ENCODE measurements around the gene ACYP1. TPM values are rescaled to one million over a fixed set of nuclear protein-coding genes. Genes with fewer than 3 reads are reported as not detected.

Gene ACYP1
- total and polyA plus RNA-seq, 2 experiments from 2014 or later = 7.1 to 19.5 TPM

- H3K27ac ChIP-seq = no peak overlapping the region
- no peak for DNase-seq (ENCODE audit: low spot score)
- 100% methylated on average over 3 of the region's 3 CpGs for WGBS (ENCODE audit: low lambda C conversion rate, missing lambda C conversion rate)
- no peaks in the 10 kb centered on the region for H4K20me1 ChIP-seq (ENCODE audit: insufficient read depth, poor library complexity, severe bottlenecking)
- no peaks in the 10 kb centered on the region for H3K27me3 ChIP-seq
- H3K9me2 ChIP-seq (replicated peaks; ENCODE audit: insufficient read depth) = no peaks in the 10 kb centered on the region
- H3K9me3 ChIP-seq (ENCODE audit: low read depth) = no peaks in the 10 kb centered on the region
- peaks cover 17% of the 10 kb centered on the region for H3K79me2 ChIP-seq
- H3K4me1 ChIP-seq (ENCODE audit: insufficient read depth) = peaks cover 26% of the 10 kb centered on the region
- no peak overlapping the region for H3K4me3 ChIP-seq
- H3K4me2 ChIP-seq = no peak overlapping the region
- TF ChIP-seq CTCF (IDR thresholded peaks at IDR 0.05; ENCODE audit: poor library complexity) (no peak), EZH2phosphoT487 (IDR thresholded peaks at IDR 0.05; ENCODE audit: low read depth, severe bottlenecking, unreplicated experiment) (no peak), EZH2 (IDR thresholded peaks at IDR 0.05; ENCODE audit: borderline replicate concordance) (no peak)
- H3K36me3 ChIP-seq (replicated peaks; ENCODE audit: insufficient read depth, low read depth) = no peaks in the 10 kb centered on the region
- H2AFZ ChIP-seq = no peak overlapping the region
These were observed 2.9 kb upstream of the ACYP1 start for GRCh38 chr14:75066691-75067090.

- Histone ChIP-seq H3K79me2 (peaks cover 24% of the 10 kb centered on the region), H3K9me2 (replicated peaks; ENCODE audit: insufficient read depth) (no peaks in the 10 kb centered on the region), H4K20me1 (ENCODE audit: insufficient read depth, poor library complexity, severe bottlenecking) (no peaks in the 10 kb centered on the region), H3K9me3 (ENCODE audit: low read depth) (no peaks in the 10 kb centered on the region), H2AFZ (peak overlapping the region; percentile 73), H3K36me3 (replicated peaks; ENCODE audit: insufficient read depth, low read depth) (no peaks in the 10 kb centered on the region), H3K4me1 (ENCODE audit: insufficient read depth) (peaks cover 19% of the 10 kb centered on the region), H3K4me3 (peak overlapping the region; percentile 65), H3K4me2 (peak overlapping the region; percentile 83), H3K27me3 (no peaks in the 10 kb centered on the region), H3K27ac (no peak overlapping the region)
- 61% methylated on average over 8 of the region's 8 CpGs for WGBS (ENCODE audit: low lambda C conversion rate, missing lambda C conversion rate)
- no peak for TF ChIP-seq EZH2 (IDR thresholded peaks at IDR 0.05; ENCODE audit: borderline replicate concordance)
- no peak for TF ChIP-seq EZH2phosphoT487 (IDR thresholded peaks at IDR 0.05; ENCODE audit: low read depth, severe bottlenecking, unreplicated experiment)
- TF ChIP-seq CTCF (IDR thresholded peaks at IDR 0.05; ENCODE audit: poor library complexity) = no peak
- no peak for DNase-seq (ENCODE audit: low spot score)
These were observed 362 bp upstream of the ACYP1 start for GRCh38 chr14:75064205-75064567.

- Histone ChIP-seq H3K36me3 (replicated peaks; ENCODE audit: insufficient read depth, low read depth) (no peaks in the 10 kb centered on the region), H2AFZ (peak overlapping the region; percentile 73), H3K4me1 (ENCODE audit: insufficient read depth) (peaks cover 9% of the 10 kb centered on the region), H3K27ac (peak overlapping the region; percentile 28), H3K4me2 (peak overlapping the region; percentile 83), H3K79me2 (peaks cover 20% of the 10 kb centered on the region), H3K9me3 (ENCODE audit: low read depth) (no peaks in the 10 kb centered on the region), H3K9me2 (replicated peaks; ENCODE audit: insufficient read depth) (no peaks in the 10 kb centered on the region), H4K20me1 (ENCODE audit: insufficient read depth, poor library complexity, severe bottlenecking) (no peaks in the 10 kb centered on the region), H3K27me3 (no peaks in the 10 kb centered on the region), H3K4me3 (peak overlapping the region; percentile 65)
- TF ChIP-seq EZH2phosphoT487 (IDR thresholded peaks at IDR 0.05; ENCODE audit: low read depth, severe bottlenecking, unreplicated experiment) (no peak), EZH2 (IDR thresholded peaks at IDR 0.05; ENCODE audit: borderline replicate concordance) (no peak), CTCF (IDR thresholded peaks at IDR 0.05; ENCODE audit: poor library complexity) (no peak)
- no peak for DNase-seq (ENCODE audit: low spot score)
- 50% methylated on average over 5 of the region's 5 CpGs for WGBS (ENCODE audit: low lambda C conversion rate, missing lambda C conversion rate)
These were observed 811 bp downstream of the ACYP1 start for GRCh38 chr14:75063013-75063412.

GRCh38 chr14:75060420-75060819 is 3.4 kb downstream of the ACYP1 start:
- Histone ChIP-seq H3K27ac (no peak overlapping the region), H3K27me3 (no peaks in the 10 kb centered on the region), H2AFZ (no peak overlapping the region), H3K4me1 (ENCODE audit: insufficient read depth) (peaks cover 6% of the 10 kb centered on the region), H3K4me2 (no peak overlapping the region), H3K79me2 (peaks cover 13% of the 10 kb centered on the region), H3K9me3 (ENCODE audit: low read depth) (no peaks in the 10 kb centered on the region), H3K4me3 (no peak overlapping the region), H3K9me2 (replicated peaks; ENCODE audit: insufficient read depth) (no peaks in the 10 kb centered on the region), H4K20me1 (ENCODE audit: insufficient read depth, poor library complexity, severe bottlenecking) (no peaks in the 10 kb centered on the region), H3K36me3 (replicated peaks; ENCODE audit: insufficient read depth, low read depth) (no peaks in the 10 kb centered on the region)
- DNase-seq (ENCODE audit: low spot score) = no peak
- WGBS (ENCODE audit: low lambda C conversion rate, missing lambda C conversion rate) = 76% methylated on average over 2 of the region's 2 CpGs
- TF ChIP-seq EZH2 (IDR thresholded peaks at IDR 0.05; ENCODE audit: borderline replicate concordance) (no peak), EZH2phosphoT487 (IDR thresholded peaks at IDR 0.05; ENCODE audit: low read depth, severe bottlenecking, unreplicated experiment) (no peak), CTCF (IDR thresholded peaks at IDR 0.05; ENCODE audit: poor library complexity) (no peak)

Data from hepatocyte (in vitro differentiated cells).